Left colon (tissue), 2 donors: ENCODE data around the gene DPM3. TPM values are rescaled to one million over a fixed set of nuclear protein-coding genes. Genes with fewer than 3 reads are reported as not detected.
"Not testable (repeated sequence)": the region's sequence is repeated elsewhere in the genome, so short reads cannot be mapped to it uniquely, and the experiment has no call there.

Experiments used
- ATAC-seq: fragments of 200-7000 bp; cut with Tn5 transposase; one replicate; pipeline ENCODE4 v1.9.1; 2020; ENCODE audit warnings: mild to moderate bottlenecking, moderate library complexity
- DNase-seq, 2 donors: peaks; one replicate each; pipeline ENCODE4 v3.0.0-alpha.2; 2020
- intact Hi-C, 2 donors: fragments of 100-400 bp; cut with DNase I in 1 of 2; cut with micrococcal nuclease in 1 of 2; formaldehyde crosslinking; loops; one replicate each; pipeline versions ENCODE4 v1.11.2 to v1.14.0; 2022; cut with DNase I, micrococcal nuclease
- long read RNA-seq: library from polyadenylated mRNA; unstranded; transcript quantifications from one replicate; pipeline ENCODE4 v2.0.0, GENCODE V29; 2021
- total RNA-seq, 2 donors: library from RNA; stranded (reverse); fragmentation: NEBNext Ultra II Directional; extraction: Animal tissue kit (Norgen Biotek cat#: 25700); gene quantifications; one replicate each; pipeline ENCODE4 v1.2.1, GENCODE V29; 2021
- donor health status: DM: no; HTN: no; CAD: no.
- donor health status: DM: yes; HTN: yes; CAD: no.

Gene DPM3
- 100 to 1,000 TPM in 1 of 2 donors, 10 to 100 TPM in 1; 93.9 to 131 TPM for total RNA-seq
- long read RNA-seq, transcript DPM3-201 (2 exons, 486 nt), result minor isoform, 6 of 28 reads
- long read RNA-seq, transcript DPM3-203 (2 exons, 409 nt), result major isoform, 19 of 28 reads
- long read RNA-seq, partial matches to known transcripts, result 0 of 28 reads
- long read RNA-seq, other reads (novel, unspliced or antisense), result 0 of 28 reads

GRCh38 chr1:155139895-155140629 lies at the start of gene DPM3:
DPM3 (minus strand) TSS chr1:155140531; CDS start chr1:155140240, 291 bp downstream.
- ATAC-seq, result peak; percentile 58
- intact Hi-C loops, result no loop called here
- peak; percentile 93 to 94 for DNase-seq

GRCh38 chr1:155189926-155190325 lies 49.6 kb upstream of the DPM3 start:
- ATAC-seq, DNase-seq, intact Hi-C loops: not testable (repeated sequence)

GRCh38 chr1:155188268-155188667 lies 47.9 kb upstream of the DPM3 start:
- ATAC-seq, result no peak
- intact Hi-C loops, result no loop called here
- peak in 1 of 2 donors; percentile 21 for DNase-seq

- intact Hi-C loops, result no loop called here
- ATAC-seq, result no peak
- peak in 1 of 2 donors; percentile 24 for DNase-seq
Measured at GRCh38 chr1:155187456-155187891, 47.1 kb upstream of the DPM3 start.

- intact Hi-C loops, result no loop called here
- DNase-seq, result peak in 1 of 2 donors; percentile 33
- peak; percentile 22 for ATAC-seq
Measured at GRCh38 chr1:155186794-155187455, 46.6 kb upstream of the DPM3 start.

GRCh38 chr1:155186067-155186793 lies 45.9 kb upstream of the DPM3 start:
- intact Hi-C loops, result no loop called here
- ATAC-seq, result peak; percentile 60
- peak in 1 of 2 donors; percentile 29 for DNase-seq

GRCh38 chr1:155185783-155186066 lies 45.4 kb upstream of the DPM3 start:
- ATAC-seq (peak; percentile 0), DNase-seq (no peak)
- intact Hi-C loops, result no loop called here

- intact Hi-C loops, result no loop called here
- DNase-seq (peak; percentile 68 to 76), ATAC-seq (peak; percentile 73)
Measured at GRCh38 chr1:155184835-155185782, 44.8 kb upstream of the DPM3 start.

GRCh38 chr1:155184351-155184811 lies 44.0 kb upstream of the DPM3 start:
- ATAC-seq (no peak), DNase-seq (peak in 1 of 2 donors; percentile 27)
- intact Hi-C loops, result no loop called here

- intact Hi-C loops, result no loop called here
- peak in 1 of 2 donors; percentile 27 for DNase-seq
- no peak for ATAC-seq
Measured at GRCh38 chr1:155183775-155184221, 43.5 kb upstream of the DPM3 start.

- ATAC-seq (no peak), DNase-seq (peak in 1 of 2 donors; percentile 23)
- intact Hi-C loops, result no loop called here
Measured at GRCh38 chr1:155182052-155182550, 41.8 kb upstream of the DPM3 start.

GRCh38 chr1:155181371-155182051 lies 41.2 kb upstream of the DPM3 start:
- ATAC-seq (no peak), DNase-seq (peak in 1 of 2 donors; percentile 24)
- intact Hi-C loops, result no loop called here

GRCh38 chr1:155179112-155180031 lies 39.0 kb upstream of the DPM3 start:
- intact Hi-C loops, result no loop called here
- no peak for ATAC-seq
- no peak for DNase-seq

- ATAC-seq (no peak), DNase-seq (no peak)
- intact Hi-C loops, result no loop called here
Measured at GRCh38 chr1:155178441-155179111, 38.2 kb upstream of the DPM3 start.

- intact Hi-C loops, result no loop called here
- ATAC-seq, result no peak
- DNase-seq, result no peak
Measured at GRCh38 chr1:155177918-155178281, 37.6 kb upstream of the DPM3 start.
